ENCODE data around the gene HSPA6. TPM values are rescaled to one million over a fixed set of nuclear protein-coding genes. Genes with fewer than 3 reads are reported as not detected.

The HSPA6 gene
- total RNA-seq, 1 experiment from 2014 or later, result not detected

GRCh38 chr1:161506336-161507223 lies 17.8 kb upstream of the HSPA6 start:
- Histone ChIP-seq H3K27me3 (ENCODE audit: insufficient read depth, low read length) (no peaks in the 10 kb centered on the region), H2AFZ (ENCODE audit: low read depth, low read length, poor library complexity, severe bottlenecking) (no peak overlapping the region), H3K9ac (ENCODE audit: low read length) (no peak overlapping the region), H3K4me1 (ENCODE audit: control insufficient read depth in 1 of 2, insufficient read depth in 2 of 2, low read length in 2 of 2) (no peaks in the 10 kb centered on the region), H3K36me3 (ENCODE audit: control insufficient read depth in 1 of 2, insufficient read depth in 2 of 2, low read length in 2 of 2) (no peaks in the 10 kb centered on the region), H3K27ac (ENCODE audit: low read depth, low read length) (no peak overlapping the region), H3K4me3 (replicated peaks in 1 of 2; ENCODE audit: low read depth in 1 of 2, low read length in 2 of 2) (no peak overlapping the region), H4K20me1 (ENCODE audit: insufficient read depth) (no peaks in the 10 kb centered on the region), H3K9me2 (ENCODE audit: insufficient read depth) (no peaks in the 10 kb centered on the region; the same call in 1 of the 2 replicates), H3K4me2 (ENCODE audit: low read length) (no peak overlapping the region), H3K9me3 (ENCODE audit: control insufficient read depth in 1 of 2, insufficient read depth in 1 of 2, low read depth in 1 of 2, low read length in 2 of 2) (no peaks in the 10 kb centered on the region), H3K79me2 (ENCODE audit: insufficient read depth, low read length) (no peaks in the 10 kb centered on the region)
- RAD21 ChIA-PET (ENCODE audit: low non-redundant PET in 1 of 2, low total read pairs in 2 of 2, uncharacterized antibody in 2 of 2, unreplicated experiment in 2 of 2), result no interaction called here
- BruUV-seq (replicated peaks), result no TSS peak
- DNase-seq (ENCODE audit: low read depth, low spot score) (no peak), ATAC-seq (no peak)
- POLR2A ChIA-PET, result no interaction called here
- CTCF ChIA-PET, result interaction anchor here (0.8 kb wide), 1 partner anchor 19 kb away, joined by 4 read pairs; no protein-coding TSS in a partner anchor
- TF ChIP-seq SIN3A (IDR thresholded peaks at IDR 0.05; ENCODE audit: low read depth) (no peak), SRF (IDR thresholded peaks at IDR 0.05; ENCODE audit: low read depth) (no peak), SP1 (IDR thresholded peaks at IDR 0.05; ENCODE audit: low read depth) (no peak), ZBTB33 (IDR thresholded peaks at IDR 0.05; ENCODE audit: extremely low read depth, insufficient replicate concordance, low read length) (no peak), EZH2 (IDR thresholded peaks at IDR 0.05) (no peak), ZFX (IDR thresholded peaks at IDR 0.05) (no peak), POLR2AphosphoS5 (IDR thresholded peaks at IDR 0.05; ENCODE audit: low read depth, low read length) (no peak), RAD21 (IDR thresholded peaks at IDR 0.05; ENCODE audit: low read depth) (no peak), CBX3 (IDR thresholded peaks at IDR 0.05; ENCODE audit: low read depth) (no peak), REST (IDR thresholded peaks at IDR 0.05; ENCODE audit: low read depth) (no peak), TCF7L2 (IDR thresholded peaks at IDR 0.05; ENCODE audit: borderline replicate concordance, extremely low read depth, insufficient read depth, insufficient read length) (no peak), ZNF274 (IDR thresholded peaks at IDR 0.05; ENCODE audit: low read depth, low read length) (no peak), FOSL1 (IDR thresholded peaks at IDR 0.05; ENCODE audit: low read depth) (no peak), ELF1 (IDR thresholded peaks at IDR 0.05; ENCODE audit: borderline replicate concordance, low read depth) (no peak), MAX (IDR thresholded peaks at IDR 0.05) (no peak), EZH2phosphoT487 (IDR thresholded peaks at IDR 0.05; ENCODE audit: borderline replicate concordance) (no peak), CTCF (IDR thresholded peaks at IDR 0.05 in 2 of 3, conservative IDR thresholded peaks at IDR 0.05 in 1 of 3; ENCODE audit: borderline replicate concordance in 1 of 3, insufficient read depth in 1 of 3, low read depth in 2 of 3, low read length in 2 of 3) (no peak), EGR1 (IDR thresholded peaks at IDR 0.05; ENCODE audit: low read depth) (no peak)
- intact Hi-C loops (cut with micrococcal nuclease), result no loop called here

Measured in HCT116 (cell line).